ENCODE data around the gene CHD9NB.
"Not testable (repeated sequence)": the region's sequence is repeated elsewhere in the genome, so short reads cannot be mapped to it uniquely, and the experiment has no call there.

Gene CHD9NB

DNA sequence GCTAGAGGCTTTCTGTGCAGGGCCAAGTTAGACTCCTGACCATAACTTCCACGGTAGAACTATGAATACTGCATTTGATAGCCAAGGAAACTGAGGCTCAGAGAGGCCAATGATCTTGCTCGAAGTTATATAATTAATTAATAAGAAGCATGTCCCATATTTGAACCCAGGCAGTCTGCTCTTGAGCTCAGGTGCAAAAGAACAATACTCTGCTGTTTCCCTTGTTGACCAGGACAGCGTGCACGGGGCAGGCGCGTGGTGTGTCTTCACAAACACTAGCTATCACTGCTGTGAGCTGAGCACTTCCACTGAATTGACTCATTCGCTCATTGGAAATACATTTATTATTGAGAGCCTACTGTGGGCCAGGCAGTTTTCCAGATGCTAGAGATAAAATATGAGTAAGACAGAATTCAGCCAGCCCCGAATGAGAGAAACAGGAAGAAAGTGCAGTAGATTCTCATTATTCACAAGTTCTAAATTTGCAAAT is 3.7 kb upstream of the CHD9NB start:
- DNase-seq (ENCODE audit: low read depth): no peak

DNA sequence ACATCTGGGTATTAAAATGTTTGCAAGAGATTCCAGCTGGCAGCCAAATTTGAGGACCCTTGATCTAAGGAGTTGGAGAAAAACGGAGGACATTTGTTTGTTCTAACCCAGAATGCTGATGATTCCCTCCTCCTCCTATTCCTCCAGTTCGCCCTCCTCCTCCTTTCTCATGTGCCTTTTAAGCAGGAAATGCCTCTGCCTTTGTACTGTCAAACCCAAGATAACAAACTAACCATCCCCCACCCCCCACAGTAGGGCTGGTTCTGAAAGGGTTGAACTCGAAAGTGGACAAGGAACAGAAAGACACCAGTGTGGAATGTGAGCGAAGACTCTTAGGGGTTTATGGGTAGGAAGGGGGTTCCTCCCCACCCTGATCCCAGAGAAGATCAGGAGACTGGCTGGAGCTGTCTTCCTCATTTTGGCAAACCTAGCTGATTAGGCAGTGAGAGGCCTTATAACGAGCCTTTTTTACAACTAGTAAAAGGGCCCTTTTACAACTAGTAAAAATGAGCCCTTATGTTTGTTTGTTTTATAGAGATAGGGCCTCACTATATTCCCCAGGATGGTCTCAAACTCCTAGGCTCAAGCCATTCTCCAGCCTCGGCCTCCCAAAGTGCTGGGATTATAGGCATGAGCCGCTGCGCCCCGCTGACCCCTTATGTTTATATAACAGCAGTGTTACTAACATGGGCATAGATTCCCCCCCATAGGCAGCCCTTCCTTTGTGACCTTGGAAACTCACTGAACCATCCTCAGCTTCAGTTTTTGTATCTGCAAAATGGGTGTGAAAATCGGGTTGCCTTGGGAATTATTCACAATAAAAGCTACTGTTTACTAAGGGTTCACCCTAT is 3.1 kb upstream of the CHD9NB start:
- no peak for DNase-seq (ENCODE audit: low read depth)

DNA sequence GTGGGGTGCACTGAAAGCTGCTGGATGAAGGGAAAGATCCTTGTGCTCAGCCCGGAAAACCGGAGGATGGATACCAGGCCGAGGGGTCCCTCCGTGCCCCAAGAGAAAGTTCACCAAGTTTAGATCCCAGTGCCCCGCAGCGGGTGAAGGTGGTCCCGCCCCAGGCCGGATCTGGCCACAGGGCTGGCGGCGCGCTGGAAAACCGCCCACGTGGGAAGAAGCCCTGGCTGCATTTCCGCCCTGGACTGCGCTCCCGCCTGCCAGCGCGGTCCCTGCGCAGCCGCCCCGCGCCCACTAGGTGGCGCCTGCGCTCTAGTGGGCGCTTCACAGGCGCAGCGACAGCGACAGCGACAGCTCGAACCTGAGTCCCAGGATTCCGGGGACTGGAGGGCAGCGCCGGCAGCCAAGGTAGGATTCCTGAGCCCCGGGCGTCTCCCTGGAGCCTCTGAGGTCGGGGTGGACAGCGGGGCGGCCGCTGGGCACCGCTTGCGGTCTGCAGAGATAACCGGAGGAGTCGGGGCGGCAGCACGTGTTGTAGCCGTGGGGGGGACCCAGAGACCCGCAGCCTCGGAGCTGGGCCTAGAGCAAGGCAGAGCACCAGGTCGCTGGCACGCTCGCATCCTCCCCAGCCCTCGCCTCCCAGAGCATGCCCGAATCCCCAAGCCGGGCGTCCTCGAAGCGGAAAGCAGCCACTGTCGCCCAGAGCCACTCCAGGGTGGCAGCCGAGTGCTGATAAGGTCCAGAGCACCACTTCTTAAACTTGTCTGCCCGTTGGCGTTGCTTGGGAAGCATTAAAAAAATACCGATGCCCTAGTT is 2.2 kb upstream of the CHD9NB start, which contains the start of gene CHD9:
Gene CHD9 (plus strand): TSS at position 322 of the 816 bp plus-strand sequence. CDS start 101,099 bp downstream, outside the sequence.
- peak; percentile 69 for DNase-seq (ENCODE audit: low read depth)

DNA sequence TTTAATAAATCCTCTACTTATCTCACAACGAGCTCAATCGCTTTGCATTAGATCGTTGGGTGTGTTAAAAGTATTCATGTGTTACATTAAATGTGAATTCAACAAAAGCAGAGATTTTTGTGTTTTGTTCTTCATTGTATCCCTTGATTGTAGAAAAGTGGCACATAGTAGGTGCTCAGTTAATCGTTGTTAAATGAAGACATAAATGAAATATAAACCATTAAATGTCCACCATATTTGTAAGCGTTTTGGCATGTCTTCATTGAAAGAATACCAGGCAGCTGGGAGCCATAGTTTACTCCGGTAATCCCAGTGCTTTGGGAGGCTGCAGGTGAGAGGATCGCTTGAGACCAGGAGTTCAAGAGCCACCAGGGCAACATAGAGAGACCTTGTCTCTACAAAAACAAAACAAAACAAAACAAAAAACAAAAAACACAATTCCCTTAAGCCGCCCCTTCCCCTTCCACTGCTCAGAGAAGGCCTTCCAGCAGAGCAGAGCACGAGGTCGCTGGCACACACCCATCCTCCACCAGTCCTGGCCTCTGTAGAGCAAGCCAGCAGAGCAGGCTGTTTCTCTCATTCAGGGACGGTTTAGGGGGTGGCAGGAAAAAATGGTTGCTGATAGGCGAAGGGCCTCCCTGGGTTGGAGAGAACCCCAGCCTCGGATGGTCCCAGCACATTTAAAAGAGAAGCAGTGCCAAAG is 1.4 kb upstream of the CHD9NB start:
- no peak for DNase-seq (ENCODE audit: low read depth)

DNA sequence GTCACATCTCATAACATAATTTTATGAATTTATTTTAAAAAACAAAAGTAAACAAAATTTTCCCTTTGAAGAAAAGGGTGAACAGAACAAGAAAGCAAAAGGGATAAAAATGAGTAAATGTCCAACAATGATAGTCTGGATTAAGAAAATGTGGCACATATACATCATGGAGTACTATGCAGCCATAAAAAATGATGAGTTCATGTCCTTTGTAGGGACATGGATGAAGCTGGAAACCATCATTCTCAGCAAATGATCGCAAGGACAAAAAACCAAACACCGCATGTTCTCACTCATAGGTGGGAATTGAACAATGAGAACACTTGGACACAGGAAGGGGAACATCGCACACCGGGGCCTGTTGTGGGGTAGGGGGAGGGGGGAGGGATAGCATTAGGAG is 1.4 kb downstream of the CHD9NB start:
- not testable (repeated sequence) for DNase-seq (ENCODE audit: low read depth)

DNA sequence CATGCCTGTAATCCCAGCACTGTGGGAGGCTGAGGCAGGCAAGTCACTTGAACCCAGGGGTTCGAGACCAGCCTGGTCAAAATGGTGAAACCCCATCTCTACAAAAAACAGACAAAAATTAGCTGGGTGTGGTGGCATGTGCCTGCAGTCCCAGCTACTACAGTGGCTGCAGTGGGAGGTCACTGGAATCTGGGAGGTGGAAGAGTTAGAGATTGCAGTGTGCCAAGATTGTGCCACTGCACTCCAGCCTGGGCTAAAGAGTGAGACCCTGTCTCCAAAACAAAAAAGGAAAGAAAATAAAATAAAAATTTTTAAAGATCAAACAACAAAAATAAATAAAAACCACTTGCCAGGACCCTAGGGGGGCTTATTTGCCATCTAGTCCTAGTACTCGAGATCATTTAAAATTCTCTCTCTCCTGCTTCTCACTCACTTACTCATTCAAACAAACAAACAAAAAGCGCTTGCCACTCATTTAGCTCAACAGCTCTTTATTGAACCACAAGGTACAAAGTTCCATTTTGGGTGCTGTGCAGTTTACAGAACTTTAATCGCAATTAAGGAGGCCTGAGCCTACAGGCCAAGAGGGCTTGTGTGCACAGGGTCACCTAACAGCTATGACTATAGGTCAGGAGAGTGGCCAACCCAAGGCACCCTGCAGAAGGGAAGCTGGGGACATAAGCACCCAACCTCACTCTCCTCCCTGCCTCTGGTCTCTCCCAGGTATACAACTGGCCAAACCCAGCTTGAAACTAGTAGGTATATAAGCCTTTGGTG is 4.4 kb downstream of the CHD9NB start:
- DNase-seq (ENCODE audit: low read depth): no peak

DNA sequence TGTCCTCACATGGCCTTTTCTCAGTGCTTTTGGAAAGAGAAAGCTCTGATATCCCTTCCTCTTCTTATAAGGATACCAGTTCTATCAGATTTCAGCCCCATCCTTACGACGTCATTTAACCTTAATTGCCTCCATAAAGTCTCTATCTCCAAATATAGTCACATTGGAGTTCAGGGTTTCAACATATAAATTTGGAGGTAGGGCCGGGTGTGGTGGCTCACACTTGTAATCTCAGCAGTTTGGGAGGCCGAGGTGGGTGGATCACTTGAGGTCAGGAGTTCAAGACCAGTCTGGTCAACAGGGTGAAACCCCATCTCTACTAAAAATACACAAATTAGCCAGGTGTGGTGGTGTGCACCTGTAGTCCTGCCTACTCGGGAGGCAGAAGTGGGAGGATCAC is 5.2 kb downstream of the CHD9NB start:
- DNase-seq (ENCODE audit: low read depth): not testable (repeated sequence)

DNA sequence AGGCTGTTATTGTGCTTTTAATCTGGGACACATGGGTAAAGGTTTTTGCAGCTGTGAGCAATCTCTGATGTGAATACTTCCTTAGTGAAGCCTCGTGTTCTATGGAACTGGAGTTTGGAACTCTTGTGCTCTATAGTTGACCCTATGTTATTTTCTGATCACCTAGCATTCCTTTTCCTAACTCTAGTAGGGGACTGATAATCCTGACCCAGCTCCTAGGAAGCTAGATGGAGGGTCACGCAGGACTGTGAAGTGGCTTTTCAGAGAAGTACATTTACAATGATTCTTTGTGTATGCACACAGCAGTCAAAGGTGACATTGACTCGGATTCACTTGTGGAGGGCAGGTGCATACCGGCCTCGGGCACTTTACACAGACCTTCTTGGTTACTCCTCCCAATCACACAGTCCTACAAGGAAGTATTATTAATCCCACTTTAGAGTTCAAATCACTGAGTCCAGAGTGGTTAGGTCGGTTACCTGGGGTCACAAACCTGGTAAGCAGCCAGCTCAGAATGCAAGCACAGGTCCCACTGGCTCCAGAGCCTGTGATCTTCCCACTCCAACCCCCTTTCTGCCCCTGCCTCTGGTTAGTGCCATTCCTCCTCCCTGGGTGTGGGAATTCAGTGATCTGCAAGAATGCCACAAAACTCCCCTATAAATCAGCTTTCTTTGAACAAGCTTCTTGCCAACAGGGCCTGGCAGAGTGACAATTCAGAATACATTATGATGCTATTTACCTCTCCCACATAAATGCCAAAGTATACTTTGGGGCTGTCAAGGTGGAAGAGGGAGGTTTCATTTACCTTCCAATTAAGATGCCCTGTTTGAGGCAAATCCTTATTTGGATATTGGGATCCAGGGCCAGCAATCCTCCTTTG is 7.1 kb downstream of the CHD9NB start:
- DNase-seq (ENCODE audit: low read depth): no peak

DNA sequence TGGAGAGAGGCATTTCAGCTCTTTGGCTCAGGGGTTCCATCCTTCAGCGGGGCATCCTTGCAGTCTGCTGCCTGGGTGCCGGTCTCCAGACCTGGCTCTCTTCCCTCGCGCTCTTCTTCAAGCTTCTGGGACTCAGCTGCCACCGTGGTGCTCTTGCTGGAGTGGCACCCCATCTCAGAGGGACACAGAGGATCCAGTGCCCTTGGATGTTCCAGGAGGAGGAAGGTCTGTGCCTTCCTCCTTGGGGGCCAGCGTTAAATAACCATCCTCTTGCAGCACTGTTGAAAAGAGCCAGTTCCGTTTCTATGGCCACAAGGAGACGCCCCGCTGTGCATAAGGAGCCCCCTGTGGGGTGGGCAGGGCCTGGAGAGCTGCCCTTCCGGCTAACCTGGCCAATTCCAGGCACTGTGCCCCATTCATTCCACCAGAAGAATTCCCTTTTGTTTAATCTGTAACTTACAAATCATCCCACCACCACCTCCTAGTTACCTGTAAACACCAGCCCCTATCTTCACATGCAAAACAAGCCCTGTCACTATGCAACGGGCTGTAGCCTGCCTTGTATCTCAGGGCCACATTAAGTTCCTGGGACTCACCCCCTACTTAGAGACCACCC is 8.6 kb downstream of the CHD9NB start:
- no peak for DNase-seq (ENCODE audit: low read depth)

DNA sequence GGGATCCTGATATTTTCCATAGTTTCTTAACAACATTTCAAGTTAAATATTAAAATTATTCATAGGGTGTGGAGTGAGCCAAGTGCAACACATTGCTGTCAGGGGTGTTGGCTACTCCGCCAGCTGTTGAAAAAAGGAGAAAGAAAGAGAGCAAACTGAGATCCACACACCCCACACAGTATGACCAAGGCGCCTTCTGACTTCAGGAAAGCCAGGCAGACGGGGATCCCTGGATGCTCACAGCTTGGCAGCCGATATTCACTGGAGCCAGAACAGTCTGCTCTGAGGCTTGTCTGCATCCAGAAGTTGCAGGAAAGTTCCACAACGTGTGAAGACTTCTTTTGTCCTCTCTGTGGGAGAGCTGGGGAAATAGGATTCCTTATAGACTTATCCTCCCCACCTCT is 9.3 kb downstream of the CHD9NB start:
- DNase-seq (ENCODE audit: low read depth): no peak

DNA sequence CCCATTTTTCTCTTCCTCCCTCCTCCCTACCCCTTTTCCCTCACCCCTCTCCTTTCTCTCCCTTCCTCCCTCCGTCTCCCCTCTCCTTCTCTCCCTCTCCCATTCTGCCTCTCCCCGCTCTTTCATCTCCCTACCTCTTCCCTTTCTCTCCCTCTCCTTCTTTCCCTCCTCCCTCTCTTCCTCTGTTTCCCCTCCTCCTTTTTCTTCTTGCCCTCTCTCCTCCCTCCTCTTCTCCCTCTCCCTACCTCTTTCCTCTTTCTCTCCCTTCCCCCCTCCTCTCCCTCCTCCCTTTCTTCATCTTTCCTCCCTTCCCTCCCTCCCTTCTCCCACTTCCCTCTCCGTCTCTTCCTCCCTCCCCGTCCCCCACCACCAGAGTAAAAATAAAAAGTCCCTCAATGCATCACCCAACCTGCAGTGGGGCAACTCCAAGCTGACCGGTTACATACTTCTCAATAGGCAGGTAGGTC is 10.4 kb downstream of the CHD9NB start:
- DNase-seq (ENCODE audit: low read depth): no peak

DNA sequence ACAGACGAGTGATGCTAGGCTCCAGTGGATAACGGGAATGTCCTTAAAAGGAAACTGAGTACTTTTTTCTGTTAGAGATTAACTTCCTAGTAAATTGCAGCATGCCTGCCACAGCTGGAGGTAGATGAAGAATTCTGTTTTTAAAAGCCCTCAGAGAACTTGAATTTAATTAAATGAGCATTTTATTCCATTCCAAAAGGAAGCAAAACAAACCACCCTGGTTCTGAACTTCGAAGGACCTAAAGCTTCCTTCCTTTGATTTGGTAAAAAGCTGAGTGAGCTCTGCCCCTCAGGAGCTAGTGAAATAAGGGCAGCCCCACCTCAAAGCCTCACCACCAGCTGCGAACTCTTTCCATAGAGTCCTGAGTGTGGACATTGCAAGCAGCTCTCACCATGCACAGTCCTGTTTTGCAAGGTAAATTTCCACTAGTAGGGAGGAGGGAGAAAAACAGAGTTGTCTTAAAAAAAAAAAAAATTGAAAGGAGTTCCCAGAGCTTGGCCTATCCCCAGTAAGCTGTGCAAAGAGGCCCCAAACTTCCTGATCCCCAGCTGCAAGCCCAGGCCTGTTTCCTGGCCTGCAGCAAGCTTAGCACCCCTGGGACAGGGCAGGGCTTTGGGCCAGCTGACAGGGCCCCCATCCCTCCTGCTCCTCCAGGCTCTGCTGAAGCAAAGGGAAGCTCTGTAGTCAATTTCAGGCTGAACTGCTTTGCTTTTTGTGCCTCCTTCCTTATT is 11.2 kb downstream of the CHD9NB start:
- no peak for DNase-seq (ENCODE audit: low read depth)

DNA sequence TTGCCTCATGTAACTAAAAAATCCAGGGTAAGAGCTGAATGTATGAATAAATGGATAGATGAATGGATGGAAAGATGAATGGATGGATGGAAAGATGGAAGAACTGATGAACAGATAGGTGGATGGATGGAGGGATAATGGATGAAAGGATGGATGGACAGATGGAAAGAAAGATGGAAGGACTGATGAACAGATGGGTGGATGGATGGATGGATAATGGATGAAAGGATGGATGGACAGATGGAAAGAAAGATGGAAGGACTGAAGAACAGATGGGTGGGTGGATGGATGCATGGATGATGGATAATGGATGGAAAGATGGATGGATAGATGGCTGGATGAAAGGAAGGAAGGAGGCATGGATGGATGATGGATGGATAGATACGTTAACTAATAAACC is 11.9 kb downstream of the CHD9NB start:
- DNase-seq (ENCODE audit: low read depth): no peak

DNA sequence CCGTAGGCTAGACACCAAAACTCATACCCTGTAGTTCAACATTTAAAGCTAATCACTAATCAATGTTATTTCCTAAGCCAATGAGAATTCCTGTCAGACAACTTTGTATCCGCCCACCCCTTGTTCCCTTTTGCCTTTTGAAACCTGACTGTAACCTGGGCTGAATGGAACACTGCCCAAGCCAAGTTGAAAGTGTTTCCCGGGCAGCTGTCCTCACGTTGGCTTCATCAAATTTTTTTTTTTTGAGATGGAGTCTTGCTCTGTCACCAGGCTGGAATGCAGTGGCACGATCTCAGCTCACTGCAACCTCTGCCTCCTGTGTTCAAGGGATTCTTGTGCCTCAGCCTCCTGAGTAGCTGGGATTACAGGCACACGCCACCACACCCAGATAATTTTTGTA is 16.0 kb downstream of the CHD9NB start:
- not testable (repeated sequence) for DNase-seq (ENCODE audit: low read depth)

DNA sequence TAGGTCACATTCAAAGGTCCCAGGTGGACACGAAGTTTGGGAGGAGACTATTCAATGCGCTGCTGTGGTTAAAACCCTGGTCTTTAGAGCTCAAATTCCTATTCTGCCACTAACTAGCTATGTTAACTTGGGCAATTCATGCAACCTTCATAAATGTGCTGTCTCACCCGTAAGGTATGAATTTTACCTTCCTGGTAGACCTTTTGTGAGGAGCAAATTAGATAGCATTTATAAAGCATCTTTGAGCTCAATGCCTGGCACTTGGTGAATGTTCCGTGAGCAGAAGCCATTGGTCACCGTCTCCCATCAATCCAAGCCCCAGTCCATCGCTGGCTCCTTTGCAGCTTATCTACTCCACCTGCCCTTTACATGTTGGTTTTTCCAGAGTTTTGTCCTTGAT is 16.6 kb downstream of the CHD9NB start:
- DNase-seq (ENCODE audit: low read depth): no peak

DNA sequence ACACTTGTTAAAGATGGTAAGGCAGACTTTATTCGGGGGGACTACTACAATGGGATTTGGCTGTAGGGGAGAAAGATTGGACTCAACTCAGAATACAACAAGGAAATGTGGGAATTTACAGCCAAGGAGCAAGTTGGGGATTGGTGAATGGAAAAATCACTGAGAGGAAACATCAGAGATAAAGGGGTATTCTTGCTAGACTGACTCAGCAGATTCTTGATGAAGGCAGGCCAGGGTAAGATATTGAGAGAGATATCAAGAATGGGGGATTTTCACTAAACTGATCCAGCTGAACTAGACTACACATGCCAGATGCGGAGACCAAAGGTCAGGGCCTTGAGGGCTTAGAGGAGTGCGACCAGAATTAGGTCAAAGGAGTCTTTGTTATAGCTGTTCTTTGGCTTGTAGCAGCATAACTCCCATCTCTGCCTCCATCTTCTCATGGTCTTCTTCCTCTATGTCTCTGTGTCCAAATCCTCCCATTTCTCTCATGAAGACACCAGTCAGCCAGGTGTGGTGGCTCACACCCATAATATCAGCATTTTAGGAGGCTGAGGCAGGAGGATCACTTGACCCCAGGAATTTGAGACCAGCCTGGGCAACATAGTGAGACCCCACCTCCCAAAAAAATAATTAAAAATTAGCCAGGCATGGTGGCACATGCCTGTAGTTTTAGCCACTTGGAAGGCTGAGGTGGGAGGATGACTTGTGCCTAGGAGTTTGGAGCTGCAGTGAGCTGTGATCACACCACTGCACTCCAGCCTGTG is 17.3 kb downstream of the CHD9NB start:
- no peak for DNase-seq (ENCODE audit: low read depth)

DNA sequence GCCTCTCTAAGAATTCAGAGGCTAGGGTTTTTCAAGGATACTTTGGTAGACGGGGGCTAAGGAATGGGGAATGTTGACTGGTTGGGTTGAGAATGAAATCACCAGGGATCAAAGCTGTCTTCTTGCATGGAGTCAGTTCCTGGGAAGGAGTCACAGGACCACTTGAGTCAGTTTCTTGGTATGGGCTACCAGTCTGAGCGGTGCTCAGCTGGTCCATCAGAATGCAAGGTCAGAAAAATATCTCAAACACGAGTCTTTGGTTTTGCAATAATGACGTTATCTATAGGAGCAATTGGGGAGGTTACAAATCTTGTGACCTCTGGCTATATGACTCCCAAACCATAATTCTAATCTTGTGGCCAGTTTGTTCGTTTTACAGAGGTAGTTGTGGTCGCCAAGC is 18.4 kb downstream of the CHD9NB start:
- DNase-seq (ENCODE audit: low read depth): no peak

DNA sequence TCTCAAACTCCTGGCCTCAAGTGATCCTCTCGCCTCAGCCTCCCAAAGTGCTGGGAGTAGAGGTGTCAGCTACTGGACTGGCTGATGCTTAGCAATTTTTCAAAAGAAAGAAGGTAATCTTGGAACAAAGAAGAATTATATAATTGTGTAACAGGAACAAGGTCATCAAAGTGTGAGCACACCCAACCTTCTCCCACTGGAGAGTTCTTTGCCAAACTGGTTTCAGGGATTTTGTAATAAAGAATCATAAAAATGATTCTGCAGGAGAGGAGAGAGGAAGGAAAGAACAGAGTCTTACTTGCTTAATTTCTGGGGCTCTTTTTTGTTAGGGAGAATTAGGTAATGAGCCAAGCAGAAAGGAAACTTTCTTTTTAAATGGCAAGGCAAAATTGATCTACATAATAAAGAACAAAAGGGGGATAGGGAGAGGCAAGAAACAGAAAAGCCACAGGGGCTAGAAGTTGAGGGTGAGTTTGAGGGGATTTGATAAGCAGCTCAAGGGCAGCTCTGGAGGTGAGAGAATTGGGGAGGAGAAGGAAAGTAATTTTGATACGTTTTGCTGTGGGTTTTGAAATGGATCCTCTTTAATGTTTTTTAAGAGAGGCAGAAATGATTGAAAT is 21.3 kb downstream of the CHD9NB start:
- no peak for DNase-seq (ENCODE audit: low read depth)
